GM23248 (cell line): Measurements from ENCODE around the gene TMCC2.

Experiments
- EZH2 ChIP-seq: fragments of 200-600 bp; sonication (generic); IDR thresholded peaks from 2 replicates; pipeline ENCODE4 v1.6.1; 2018; ENCODE audit warnings: antibody characterized with exemption, mild to moderate bottlenecking; ENCODE audit not compliant: insufficient read depth, poor library complexity, severe bottlenecking
- EZH2phosphoT487 ChIP-seq: fragments of 200-600 bp; sonication (generic); IDR thresholded peaks from 2 replicates; pipeline ENCODE4 v1.6.1; 2018; ENCODE audit warnings: antibody characterized with exemption, moderate library complexity, mild to moderate bottlenecking, low read depth; ENCODE audit not compliant: insufficient read depth

DNA sequence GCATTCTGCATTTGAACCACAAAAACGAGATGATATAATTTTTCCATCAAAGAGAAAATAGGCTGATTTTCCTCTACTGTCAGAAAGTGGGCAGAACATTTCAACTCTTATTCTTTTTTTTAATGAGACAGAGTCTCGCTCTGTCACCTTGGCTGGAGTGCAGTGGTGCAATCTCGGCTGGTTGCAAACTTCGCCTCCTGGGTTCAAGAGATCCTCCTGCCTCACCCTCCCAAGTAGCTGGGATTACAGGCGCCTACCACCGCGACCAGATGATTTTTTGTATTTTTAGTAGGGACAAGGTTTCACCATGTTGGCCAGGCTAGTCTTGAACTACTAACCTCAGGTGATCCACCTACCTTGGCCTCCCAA lies 27.8 kb upstream of the TMCC2 start:
- no peak for TF ChIP-seq EZH2phosphoT487
- TF ChIP-seq EZH2, result no peak
